ENCODE data around the gene ITGA7.

The ITGA7 gene

DNA sequence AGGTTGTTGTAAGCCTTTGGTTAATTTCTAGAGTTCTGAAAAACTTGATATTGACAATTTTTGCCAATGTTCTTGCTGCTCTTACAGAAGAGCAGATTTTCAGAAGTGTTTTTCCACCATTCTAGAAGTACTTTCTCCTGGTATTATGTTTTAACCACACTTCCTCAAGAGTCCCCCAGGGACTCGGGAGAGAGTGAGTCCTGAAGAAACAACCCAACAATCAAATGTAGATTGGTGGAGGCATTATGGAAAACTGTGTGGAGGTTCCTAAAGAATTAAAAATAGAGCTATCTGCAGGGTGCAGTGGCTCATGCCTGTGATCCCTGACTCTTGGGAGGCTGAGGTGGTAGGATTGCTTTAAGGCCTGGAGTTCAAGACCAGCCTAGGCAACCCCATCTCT, 44.3 kb downstream of the ITGA7 start:
- Histone ChIP-seq H3K18ac (ENCODE audit: low read depth in 1 of 2, low read length in 2 of 2) (no peak overlapping the region), H3K23ac (ENCODE audit: low read length in 2 of 2) (no peak overlapping the region), H3K27ac (ENCODE audit: low read length, poor library complexity, severe bottlenecking) (no peak overlapping the region), H2BK5ac (ENCODE audit: low read depth, low read length, poor library complexity, severe bottlenecking) (no peak overlapping the region), H3K36me3 (ENCODE audit: control insufficient read depth in 1 of 2, insufficient read depth in 2 of 2, low read depth in 1 of 2, low read length in 2 of 2) (no peaks in the 10 kb centered on the region), H3K9ac (ENCODE audit: low read length) (no peak overlapping the region), H3K4me2 (ENCODE audit: low read length, poor library complexity, severe bottlenecking) (no peak overlapping the region), H3K4me3 (ENCODE audit: insufficient read depth in 1 of 2, low read depth in 1 of 2, low read length in 2 of 2) (no peak overlapping the region), H2BK15ac (ENCODE audit: low read depth, poor library complexity, severe bottlenecking) (no peak overlapping the region), H2BK12ac (ENCODE audit: low read length in 2 of 2) (no peak overlapping the region), H2AFZ (ENCODE audit: low read depth, low read length) (no peak overlapping the region), H3K14ac (ENCODE audit: low read length in 2 of 2) (no peak overlapping the region), H3K79me1 (replicated peaks; ENCODE audit: low read length, poor library complexity, severe bottlenecking) (no peaks in the 10 kb centered on the region), H3K4ac (ENCODE audit: low read depth in 1 of 2, low read length in 2 of 2) (no peak overlapping the region), H3K27me3 (ENCODE audit: control insufficient read depth in 1 of 2, insufficient read depth in 1 of 2, low read length in 2 of 2) (peaks cover 0 to 9% of the 10 kb centered on the region in 2 experiments), H4K91ac (ENCODE audit: low read length) (no peak overlapping the region), H3K9me3 (ENCODE audit: control insufficient read depth, low read length) (no peaks in the 10 kb centered on the region), H2BK120ac (ENCODE audit: low read depth, low read length) (no peak overlapping the region), H3K4me1 (ENCODE audit: control insufficient read depth, insufficient read depth, low read depth, low read length) (no peaks in the 10 kb centered on the region), H2AK5ac (ENCODE audit: low read length, severe bottlenecking) (no peak overlapping the region), H4K8ac (ENCODE audit: low read length) (no peak overlapping the region)
- 67% methylated on average over 1 of the region's 1 CpG for WGBS
- DNase-seq = no peak

DNA sequence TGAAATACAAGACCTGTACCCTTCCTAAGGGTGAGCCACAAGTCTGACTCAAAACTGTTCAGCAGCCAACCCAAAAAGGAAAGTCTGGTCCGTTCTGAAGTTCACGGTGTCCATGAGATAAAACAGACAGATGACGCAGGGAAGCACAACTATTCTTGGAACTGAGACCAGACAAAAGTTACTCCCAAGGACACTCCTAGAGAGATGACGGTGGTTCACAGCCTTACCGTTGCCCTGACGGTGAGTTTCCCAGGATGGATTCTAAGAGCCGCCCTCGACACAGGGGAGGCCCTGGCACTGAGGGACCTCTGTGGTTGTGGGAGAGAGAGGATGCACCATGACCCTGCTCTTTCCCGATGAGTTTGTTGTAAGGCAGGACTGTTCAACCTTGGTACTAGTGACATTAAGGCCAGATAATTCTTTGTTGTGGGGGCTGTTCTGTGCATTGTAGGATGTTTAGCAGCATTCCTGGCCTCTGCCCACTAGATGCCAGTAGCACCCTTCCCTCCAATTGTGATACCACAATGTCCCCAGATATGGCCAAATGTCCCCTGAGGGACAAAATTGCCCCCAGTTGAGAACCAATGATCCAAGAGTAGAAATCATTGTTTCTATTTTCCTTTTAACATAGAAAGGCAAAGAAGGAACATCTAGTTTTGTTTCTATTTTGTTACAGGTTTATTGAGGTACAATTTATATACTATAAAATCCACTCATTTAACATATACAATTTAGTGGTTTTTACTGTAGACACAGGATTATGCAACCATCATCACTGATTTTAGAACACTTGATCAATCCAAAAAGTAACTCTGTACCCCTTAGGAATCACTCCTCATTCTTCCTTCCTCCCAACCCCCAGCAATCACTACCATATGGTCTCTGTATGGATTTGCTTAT, 48.0 kb downstream of the ITGA7 start:
- H3K18ac ChIP-seq (ENCODE audit: low read depth in 1 of 2, low read length in 2 of 2) = no peak overlapping the region
- no peak overlapping the region for H2BK12ac ChIP-seq (ENCODE audit: low read length in 2 of 2)
- H3K4me2 ChIP-seq (ENCODE audit: low read length, poor library complexity, severe bottlenecking) = no peak overlapping the region
- H3K23ac ChIP-seq (ENCODE audit: low read length in 2 of 2) = no peak overlapping the region
- peak overlapping the region; percentile 16 for H2BK15ac ChIP-seq (ENCODE audit: low read depth, poor library complexity, severe bottlenecking)
- no peak overlapping the region for H3K4ac ChIP-seq (ENCODE audit: low read depth in 1 of 2, low read length in 2 of 2)
- H2BK5ac ChIP-seq (ENCODE audit: low read depth, low read length, poor library complexity, severe bottlenecking) = no peak overlapping the region
- no peaks in the 10 kb centered on the region for H3K36me3 ChIP-seq (ENCODE audit: control insufficient read depth in 1 of 2, insufficient read depth in 2 of 2, low read depth in 1 of 2, low read length in 2 of 2)
- no peaks in the 10 kb centered on the region for H3K79me1 ChIP-seq (replicated peaks; ENCODE audit: low read length, poor library complexity, severe bottlenecking)
- no peak overlapping the region for H2BK120ac ChIP-seq (ENCODE audit: low read depth, low read length)
- no peak overlapping the region for H4K8ac ChIP-seq (ENCODE audit: low read length)
- H2AK5ac ChIP-seq (ENCODE audit: low read length, severe bottlenecking) = no peak overlapping the region
- peaks cover 5 to 20% of the 10 kb centered on the region in 2 experiments for H3K27me3 ChIP-seq (ENCODE audit: control insufficient read depth in 1 of 2, insufficient read depth in 1 of 2, low read length in 2 of 2)
- no peaks in the 10 kb centered on the region for H3K9me3 ChIP-seq (ENCODE audit: control insufficient read depth, low read length)
- peak overlapping the region in 1 of 2 experiments; percentile 42 for H3K14ac ChIP-seq (ENCODE audit: low read length in 2 of 2)
- H3K9ac ChIP-seq (ENCODE audit: low read length) = peak overlapping the region; percentile 25
- H4K91ac ChIP-seq (ENCODE audit: low read length) = no peak overlapping the region
- no peak overlapping the region for H2AFZ ChIP-seq (ENCODE audit: low read depth, low read length)
- H3K4me1 ChIP-seq (ENCODE audit: control insufficient read depth, insufficient read depth, low read depth, low read length) = no peaks in the 10 kb centered on the region
- DNase-seq = peak; percentile 19
- H3K4me3 ChIP-seq (ENCODE audit: insufficient read depth in 1 of 2, low read depth in 1 of 2, low read length in 2 of 2) = no peak overlapping the region
- H3K27ac ChIP-seq (ENCODE audit: low read length, poor library complexity, severe bottlenecking) = no peak overlapping the region
- WGBS = 71% methylated on average over 9 of the region's 9 CpGs

DNA sequence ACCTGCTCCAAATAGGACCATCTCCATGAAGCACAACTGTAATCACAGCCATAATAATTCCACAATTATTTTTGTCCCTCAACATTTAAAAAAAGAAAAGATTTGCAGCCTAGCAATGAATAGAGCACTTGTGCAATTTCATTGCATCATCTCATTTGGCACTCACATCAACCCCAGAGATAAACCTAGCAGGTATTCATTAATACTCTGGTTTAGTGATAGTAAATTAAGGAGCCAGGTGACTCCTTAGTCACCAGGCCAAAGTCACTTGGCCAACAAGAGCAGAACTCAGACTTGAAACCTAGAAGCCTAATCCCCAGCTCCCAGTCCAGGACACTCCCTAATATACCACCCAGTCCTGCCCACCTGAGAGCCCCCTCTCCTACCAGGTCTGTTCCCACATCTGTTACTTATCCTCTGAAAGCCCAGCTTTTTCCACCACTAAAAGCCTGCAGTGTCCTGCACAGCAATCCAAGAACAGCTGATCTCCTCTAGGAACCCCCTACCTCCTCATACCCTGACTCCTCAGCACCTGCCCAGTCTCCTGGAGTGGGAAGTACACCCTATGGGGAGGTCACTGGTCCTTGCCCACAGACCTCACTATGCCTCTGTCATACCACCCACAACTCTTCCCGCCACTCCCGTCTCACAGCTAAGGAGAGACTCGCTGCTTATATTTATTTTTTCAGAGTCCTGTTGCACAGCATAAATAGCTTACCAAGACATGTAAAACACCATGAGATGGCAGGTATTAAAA, 48.9 kb downstream of the ITGA7 start:
- Histone ChIP-seq H3K4me2 (ENCODE audit: low read length, poor library complexity, severe bottlenecking) (no peak overlapping the region), H2AK5ac (ENCODE audit: low read length, severe bottlenecking) (no peak overlapping the region), H4K91ac (ENCODE audit: low read length) (no peak overlapping the region), H2BK15ac (ENCODE audit: low read depth, poor library complexity, severe bottlenecking) (no peak overlapping the region), H3K9ac (ENCODE audit: low read length) (no peak overlapping the region), H4K8ac (ENCODE audit: low read length) (no peak overlapping the region), H2AFZ (ENCODE audit: low read depth, low read length) (no peak overlapping the region), H3K9me3 (ENCODE audit: control insufficient read depth, low read length) (no peaks in the 10 kb centered on the region), H2BK5ac (ENCODE audit: low read depth, low read length, poor library complexity, severe bottlenecking) (no peak overlapping the region), H3K4me3 (ENCODE audit: insufficient read depth in 1 of 2, low read depth in 1 of 2, low read length in 2 of 2) (no peak overlapping the region), H3K27ac (ENCODE audit: low read length, poor library complexity, severe bottlenecking) (no peak overlapping the region), H3K4me1 (ENCODE audit: control insufficient read depth, insufficient read depth, low read depth, low read length) (no peaks in the 10 kb centered on the region), H2BK120ac (ENCODE audit: low read depth, low read length) (no peak overlapping the region), H3K23ac (ENCODE audit: low read length in 2 of 2) (no peak overlapping the region), H3K36me3 (ENCODE audit: control insufficient read depth in 1 of 2, insufficient read depth in 2 of 2, low read depth in 1 of 2, low read length in 2 of 2) (no peaks in the 10 kb centered on the region), H3K14ac (ENCODE audit: low read length in 2 of 2) (no peak overlapping the region), H3K18ac (ENCODE audit: low read depth in 1 of 2, low read length in 2 of 2) (no peak overlapping the region), H3K4ac (ENCODE audit: low read depth in 1 of 2, low read length in 2 of 2) (no peak overlapping the region), H3K27me3 (ENCODE audit: control insufficient read depth in 1 of 2, insufficient read depth in 1 of 2, low read length in 2 of 2) (peaks cover 5 to 20% of the 10 kb centered on the region in 2 experiments), H3K79me1 (replicated peaks; ENCODE audit: low read length, poor library complexity, severe bottlenecking) (no peaks in the 10 kb centered on the region), H2BK12ac (ENCODE audit: low read length in 2 of 2) (no peak overlapping the region)
- DNase-seq = no peak
- WGBS = 81% methylated on average over 2 of the region's 3 CpGs

DNA sequence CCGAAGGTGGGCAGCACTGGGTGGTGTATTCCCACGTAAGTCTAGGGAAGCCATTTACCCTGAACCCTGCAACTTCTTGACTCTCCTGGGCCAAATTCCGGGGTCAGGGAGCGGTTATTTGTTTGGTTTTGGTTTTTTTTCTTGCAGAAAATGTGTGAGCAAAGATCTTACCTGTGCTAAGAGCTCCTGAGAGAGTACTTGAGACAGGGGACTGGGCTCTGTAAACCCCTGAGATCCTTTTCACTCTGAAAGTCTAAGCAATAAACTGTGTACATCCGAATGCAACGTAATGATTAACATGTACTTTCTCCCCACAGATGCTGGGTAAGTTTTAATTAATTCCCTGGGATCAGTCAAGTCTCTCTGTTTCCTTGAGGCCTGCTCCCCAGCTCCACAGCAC, 49.5 kb downstream of the ITGA7 start:
- no peak for DNase-seq
- Histone ChIP-seq H2BK12ac (ENCODE audit: low read length in 2 of 2) (no peak overlapping the region), H3K9me3 (ENCODE audit: control insufficient read depth, low read length) (no peaks in the 10 kb centered on the region), H3K4me2 (ENCODE audit: low read length, poor library complexity, severe bottlenecking) (no peak overlapping the region), H3K36me3 (ENCODE audit: control insufficient read depth in 1 of 2, insufficient read depth in 2 of 2, low read depth in 1 of 2, low read length in 2 of 2) (no peaks in the 10 kb centered on the region), H3K14ac (ENCODE audit: low read length in 2 of 2) (no peak overlapping the region), H3K23ac (ENCODE audit: low read length in 2 of 2) (no peak overlapping the region), H2BK120ac (ENCODE audit: low read depth, low read length) (no peak overlapping the region), H4K91ac (ENCODE audit: low read length) (no peak overlapping the region), H4K8ac (ENCODE audit: low read length) (no peak overlapping the region), H3K4me1 (ENCODE audit: control insufficient read depth, insufficient read depth, low read depth, low read length) (no peaks in the 10 kb centered on the region), H2BK5ac (ENCODE audit: low read depth, low read length, poor library complexity, severe bottlenecking) (no peak overlapping the region), H2AFZ (ENCODE audit: low read depth, low read length) (no peak overlapping the region), H3K27me3 (ENCODE audit: control insufficient read depth in 1 of 2, insufficient read depth in 1 of 2, low read length in 2 of 2) (peaks cover 5 to 20% of the 10 kb centered on the region in 2 experiments), H3K18ac (ENCODE audit: low read depth in 1 of 2, low read length in 2 of 2) (no peak overlapping the region), H3K9ac (ENCODE audit: low read length) (no peak overlapping the region), H2AK5ac (ENCODE audit: low read length, severe bottlenecking) (no peak overlapping the region), H3K4me3 (ENCODE audit: insufficient read depth in 1 of 2, low read depth in 1 of 2, low read length in 2 of 2) (no peak overlapping the region), H2BK15ac (ENCODE audit: low read depth, poor library complexity, severe bottlenecking) (no peak overlapping the region), H3K27ac (ENCODE audit: low read length, poor library complexity, severe bottlenecking) (no peak overlapping the region), H3K79me1 (replicated peaks; ENCODE audit: low read length, poor library complexity, severe bottlenecking) (no peaks in the 10 kb centered on the region), H3K4ac (ENCODE audit: low read depth in 1 of 2, low read length in 2 of 2) (no peak overlapping the region)
- 83% methylated on average over 6 of the region's 6 CpGs for WGBS

All from mesenchymal stem cell (in vitro differentiated cells and primary cell).